Endothelial cell of umbilical vein (primary cell): ENCODE measurements around the gene CCDC170.

Experiments used
- CTCF ChIP-seq, 2 donors: IDR thresholded peaks; 1 replicate in 1 of 2; 2 replicates in 1 of 2; pipeline ENCODE4 v1.5.1; 2011; ENCODE audit warnings: low read length in 2 of 2, mild to moderate bottlenecking in 2 of 2, moderate library complexity in 2 of 2, control low read depth in 1 of 2, inconsistent platforms in 1 of 2, low read depth in 1 of 2; ENCODE audit not compliant: insufficient read depth in 1 of 2; ENCODE audit errors: extremely low read depth in 1 of 2
- EZH2 ChIP-seq: IDR thresholded peaks from 2 replicates; pipeline ENCODE4 v1.6.1; 2012; ENCODE audit warnings: borderline replicate concordance, low read depth, mild to moderate bottlenecking, moderate library complexity, low read length, inconsistent platforms; ENCODE audit not compliant: severe bottlenecking
- POLR2A ChIP-seq: IDR thresholded peaks from 2 replicates; pipeline ENCODE4 v1.6.1; 2012; ENCODE audit warnings: low read depth, mild to moderate bottlenecking, control low read depth, low read length
- POLR2AphosphoS5 ChIP-seq: IDR thresholded peaks from 2 replicates; pipeline ENCODE4 v1.6.1; 2012; ENCODE audit warnings: low read depth, mild to moderate bottlenecking, control low read depth, low read length, moderate library complexity; ENCODE audit not compliant: insufficient read depth

- no peak for TF ChIP-seq EZH2
- no peak for TF ChIP-seq POLR2AphosphoS5
- no peak for TF ChIP-seq CTCF (IDR thresholded peaks at IDR 0.05; ENCODE audit: extremely low read depth in 1 of 2, insufficient read depth in 1 of 2, low read depth in 1 of 2, low read length in 2 of 2)
- no peak for TF ChIP-seq POLR2A
These were observed 4.1 kb downstream of the CCDC170 start for GRCh38 chr6:151497905-151498304.
